Limb (tissue), 2 donors: ENCODE data around the gene TIGD2.
A peak's percentile ranks its signal among the peaks of the same experiment; 100 is the strongest.
"Not testable (repeated sequence)": the region's sequence is repeated elsewhere in the genome, so short reads cannot be mapped to it uniquely, and the experiment has no call there.

Experiments
- DNase-seq, 2 donors: peaks; one replicate each; pipeline ENCODE4 v3.0.0-alpha.2; 2016; ENCODE audit errors: extremely low spot score in 2 of 2

Gene TIGD2

DNA sequence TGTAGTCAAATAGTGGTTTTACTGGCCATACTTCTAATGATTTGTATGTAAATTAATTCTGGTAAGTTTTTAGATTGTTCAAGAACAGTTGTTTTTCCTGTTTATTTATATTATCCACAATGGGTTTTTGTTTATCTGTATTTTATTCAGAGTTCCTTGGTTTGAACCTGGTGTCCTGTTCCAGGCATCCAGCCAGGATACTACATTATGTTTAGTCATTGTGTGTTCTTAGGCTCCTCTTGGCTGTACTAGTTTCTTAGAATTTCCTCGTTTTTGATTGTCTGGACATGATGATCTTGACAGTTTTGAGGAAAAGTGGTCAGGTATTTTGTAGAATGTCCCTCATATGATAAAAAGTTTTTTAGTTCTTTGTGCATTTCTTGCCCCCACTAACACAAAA is 7.8 kb downstream of the TIGD2 start:
- no peak for DNase-seq

DNA sequence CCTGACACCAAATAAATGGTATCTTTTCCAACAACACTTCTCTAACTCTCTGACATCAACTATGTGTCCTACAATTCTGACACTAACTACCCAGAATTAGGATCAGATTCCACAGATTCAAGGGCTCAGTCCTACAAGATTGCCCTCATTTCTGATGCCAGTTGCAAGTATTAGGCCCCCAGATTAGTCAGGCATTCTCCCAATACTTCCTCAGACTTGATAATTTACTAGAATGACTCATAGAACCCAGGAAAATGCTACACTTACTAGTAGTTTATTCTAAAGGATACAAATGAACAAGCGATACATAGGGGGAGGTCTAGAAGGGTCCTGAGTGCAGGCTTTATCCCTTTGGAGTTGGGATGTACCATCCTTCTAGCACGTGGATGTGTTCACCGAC is 8.5 kb downstream of the TIGD2 start:
- DNase-seq, result no peak

DNA sequence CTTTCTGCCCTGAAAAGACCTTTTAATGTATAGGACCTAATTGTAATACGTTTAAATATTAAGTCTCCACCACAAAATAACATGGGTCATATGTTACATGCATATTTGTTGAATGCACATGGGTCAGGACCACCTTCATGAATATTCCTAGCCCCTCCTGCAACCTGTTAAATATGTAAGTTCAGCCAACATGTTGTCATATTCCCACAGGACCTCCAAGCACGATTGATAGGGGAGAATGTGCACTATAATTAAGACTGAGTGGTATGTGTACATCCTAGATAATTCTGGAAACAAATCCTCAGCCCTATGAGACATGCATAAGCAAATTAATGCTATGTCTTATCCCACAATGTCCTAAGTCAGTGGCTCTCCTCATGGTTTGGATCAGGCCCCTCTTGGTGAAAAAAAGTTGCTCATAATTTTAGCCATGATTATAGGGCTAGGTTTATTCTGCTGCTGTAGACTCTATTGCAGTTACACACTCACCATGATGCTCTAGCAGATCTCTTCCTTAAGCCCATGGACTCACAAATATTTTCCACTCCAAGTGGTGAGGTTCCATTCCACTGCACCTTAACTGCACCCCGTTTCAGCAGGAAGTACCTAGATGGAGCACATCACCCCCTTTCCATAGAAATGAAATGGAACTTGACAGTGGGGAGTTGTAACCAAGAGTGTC is 10.2 kb downstream of the TIGD2 start:
- DNase-seq, result no peak

DNA sequence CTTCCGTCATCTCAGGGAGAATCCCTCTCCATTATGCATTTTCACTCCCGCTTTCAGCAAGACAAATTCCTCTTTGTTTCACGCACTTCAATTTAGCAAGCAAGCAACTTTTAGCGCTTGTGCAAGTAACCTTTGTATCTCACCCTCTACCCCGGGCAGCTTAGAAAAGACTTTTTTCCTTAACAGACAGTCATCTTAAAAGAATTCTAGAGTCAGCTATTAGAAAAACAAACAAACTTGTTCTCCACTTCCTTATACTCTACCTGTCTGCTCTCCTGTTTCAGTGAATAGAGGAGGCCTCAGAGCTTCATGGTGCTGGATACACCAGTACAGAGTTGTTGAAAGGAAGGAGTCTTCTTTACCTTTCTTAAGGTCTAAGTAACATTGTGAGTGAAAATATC is 12.1 kb downstream of the TIGD2 start:
- no peak for DNase-seq

DNA sequence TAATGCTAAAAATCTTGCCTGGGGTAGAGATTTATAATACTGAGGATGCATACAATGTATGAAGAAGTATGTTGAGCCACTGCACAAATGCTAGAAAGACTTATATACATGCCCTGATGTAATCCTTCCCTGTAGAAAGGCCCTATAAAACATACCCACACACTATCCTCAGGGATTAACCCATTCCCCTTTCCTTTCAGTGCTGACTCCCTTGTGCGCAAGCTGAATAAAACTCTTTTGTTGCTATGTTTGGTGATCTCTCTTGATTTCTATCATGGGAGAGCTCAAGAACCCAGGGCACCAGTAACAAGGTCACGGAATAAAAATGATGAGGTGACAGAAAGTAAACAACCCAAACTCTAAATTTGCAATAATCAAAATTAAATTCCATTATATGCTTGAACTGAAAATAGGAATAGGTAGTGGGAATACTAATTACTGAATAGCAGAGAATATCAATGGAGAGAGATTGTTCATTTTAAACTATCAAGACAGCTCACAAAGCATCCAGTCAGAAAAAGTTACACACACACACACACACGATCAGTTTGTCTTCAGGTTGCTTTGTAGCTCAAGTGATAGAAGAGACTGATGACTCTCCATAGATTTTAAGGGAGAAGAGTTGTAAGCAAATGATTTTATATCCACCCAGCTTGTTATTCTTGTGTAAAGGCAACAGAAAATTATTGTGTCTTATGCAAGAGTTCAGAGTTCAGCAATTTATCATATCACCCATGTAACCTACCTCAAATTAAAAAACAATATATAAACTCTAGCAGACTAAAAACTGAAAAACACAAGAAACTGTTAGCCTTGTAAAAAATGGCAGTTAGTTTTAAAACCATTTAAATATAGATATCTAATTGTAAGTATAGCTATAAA is 14.8 kb downstream of the TIGD2 start:
- no peak for DNase-seq

DNA sequence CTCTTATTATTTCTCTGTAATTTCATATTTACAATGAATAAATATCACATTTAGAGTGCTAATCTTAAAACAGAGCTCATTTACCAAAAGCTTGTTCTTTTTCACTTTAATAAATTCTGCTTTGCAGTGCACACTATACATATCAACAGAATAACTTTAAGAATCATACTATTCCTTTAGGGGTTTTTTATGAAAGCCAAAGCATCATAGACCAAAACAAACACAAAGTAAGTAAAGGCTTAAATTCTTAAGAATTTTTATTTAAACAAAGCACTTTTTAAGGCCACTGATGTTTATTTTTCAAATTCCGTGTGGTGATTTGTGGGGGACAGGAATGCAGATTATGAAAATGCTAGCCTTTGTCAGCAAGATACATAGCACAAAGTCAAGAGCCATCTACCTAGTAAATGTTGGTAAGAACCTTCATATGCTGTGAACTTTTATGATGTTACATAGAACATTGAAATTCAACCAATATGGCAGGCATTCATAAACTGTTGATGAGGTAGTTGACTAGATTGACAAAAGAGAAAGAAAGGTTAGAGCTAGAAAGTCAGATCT is 17.8 kb downstream of the TIGD2 start:
- no peak for DNase-seq

DNA sequence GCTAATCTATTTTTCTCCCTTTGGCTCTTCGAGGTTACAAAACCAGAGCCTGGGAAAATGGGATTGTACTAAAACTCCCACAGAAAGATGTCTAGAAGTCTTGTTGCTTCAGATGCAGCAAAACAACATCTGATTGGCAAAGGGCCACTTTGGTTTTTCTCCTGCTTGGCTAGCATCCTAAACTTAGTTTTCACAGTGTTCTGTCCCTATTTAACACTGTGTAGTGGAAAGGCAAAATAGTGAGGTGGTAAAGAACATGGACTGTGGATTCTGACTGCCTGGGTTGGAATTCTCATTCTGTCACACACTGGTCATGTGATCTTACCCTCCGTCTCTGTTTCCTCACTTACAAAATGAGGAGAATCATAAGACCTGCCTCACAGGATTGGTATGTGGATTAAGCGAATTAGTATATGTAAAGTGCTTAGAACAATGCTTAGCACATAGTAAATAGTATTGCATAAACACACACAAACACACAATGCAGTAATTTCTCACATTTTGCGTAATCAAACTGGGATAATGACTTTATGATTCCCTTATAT is 23.5 kb downstream of the TIGD2 start:
- DNase-seq, result peak in 1 of 2 donors; percentile 26

DNA sequence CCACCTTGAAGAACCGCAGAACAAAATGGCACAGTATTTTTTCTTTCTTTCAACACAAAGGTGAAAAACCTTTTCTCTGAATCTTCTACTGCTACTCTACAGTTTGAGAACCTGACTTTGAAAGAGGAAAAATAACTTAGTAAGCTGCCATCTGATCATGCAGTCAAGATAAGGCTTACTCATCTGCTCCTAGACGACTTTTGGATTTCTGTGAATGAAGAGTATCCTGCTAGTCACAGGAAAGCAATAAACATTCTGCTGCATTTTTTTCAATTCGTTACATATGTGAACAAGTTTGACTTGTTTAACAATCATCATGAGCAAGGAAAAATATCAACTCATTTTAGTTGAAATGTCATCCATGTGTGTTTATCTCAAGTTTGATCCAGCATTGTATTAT is 25.2 kb downstream of the TIGD2 start:
- DNase-seq, result no peak

DNA sequence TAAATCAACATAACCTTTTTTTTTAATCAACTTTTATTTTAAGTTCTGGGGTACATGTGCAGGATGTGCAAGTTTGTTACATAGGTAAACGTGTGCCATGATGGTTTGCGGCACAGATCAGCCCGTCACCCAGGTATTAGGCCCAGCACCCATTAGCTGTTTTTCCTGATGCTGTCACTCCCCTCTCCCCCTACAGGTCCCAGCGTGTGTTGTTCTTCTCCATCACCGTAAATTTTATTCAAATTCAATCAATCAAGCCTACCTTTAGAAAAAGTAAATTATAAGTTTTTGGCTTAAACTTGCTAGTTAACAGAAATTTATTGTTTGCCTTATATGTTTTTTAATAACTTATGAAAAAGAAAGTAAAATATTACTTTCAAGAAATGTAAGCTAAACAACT is 25.9 kb downstream of the TIGD2 start:
- no peak for DNase-seq

DNA sequence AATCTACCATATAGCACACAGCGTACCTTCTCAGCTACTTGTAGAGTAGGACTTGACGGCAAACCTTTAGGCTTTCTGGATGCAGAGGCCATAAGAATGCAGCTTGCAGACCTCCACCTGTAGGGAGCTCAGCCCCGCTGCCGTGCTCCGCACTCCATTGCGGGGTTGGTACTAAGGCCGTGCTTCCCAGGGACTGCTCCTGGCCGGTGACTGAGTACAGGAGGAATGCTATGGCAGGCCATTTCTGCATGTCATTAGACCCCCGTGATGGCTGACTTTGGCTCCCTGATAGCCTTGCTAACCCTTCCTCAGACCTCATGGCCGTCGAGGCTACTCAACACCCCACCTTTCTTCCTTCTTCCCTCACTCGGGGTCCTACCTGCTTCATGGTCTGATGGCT is 26.4 kb downstream of the TIGD2 start:
- no peak for DNase-seq

DNA sequence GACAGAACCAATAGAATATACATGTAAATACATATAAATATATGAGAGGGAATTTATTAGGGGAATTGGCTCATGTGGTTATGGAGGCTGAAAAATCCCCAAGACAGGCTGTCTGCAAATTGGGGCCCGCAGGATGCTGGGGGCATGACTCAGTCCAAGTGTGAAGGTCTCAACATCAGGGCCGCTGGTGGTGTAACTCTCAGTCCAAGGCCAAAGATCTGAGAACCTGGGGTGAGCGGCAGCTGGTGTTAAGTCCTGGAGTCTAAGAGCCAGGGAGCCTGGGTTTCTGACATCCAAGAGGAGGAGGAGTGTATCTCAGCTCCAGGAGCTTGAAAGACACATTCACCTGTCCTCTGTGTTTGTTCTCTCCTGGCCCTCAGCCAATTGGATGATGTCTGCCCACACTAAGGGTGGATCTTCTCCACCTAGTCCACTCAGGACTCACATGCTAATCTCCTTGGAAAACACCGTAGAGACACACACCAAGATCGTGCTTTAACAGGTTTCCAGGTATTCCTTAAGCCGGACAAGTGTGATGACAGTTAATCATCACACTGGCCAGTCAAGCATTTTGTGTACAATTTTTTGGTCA is 28.9 kb downstream of the TIGD2 start:
- no peak for DNase-seq

DNA sequence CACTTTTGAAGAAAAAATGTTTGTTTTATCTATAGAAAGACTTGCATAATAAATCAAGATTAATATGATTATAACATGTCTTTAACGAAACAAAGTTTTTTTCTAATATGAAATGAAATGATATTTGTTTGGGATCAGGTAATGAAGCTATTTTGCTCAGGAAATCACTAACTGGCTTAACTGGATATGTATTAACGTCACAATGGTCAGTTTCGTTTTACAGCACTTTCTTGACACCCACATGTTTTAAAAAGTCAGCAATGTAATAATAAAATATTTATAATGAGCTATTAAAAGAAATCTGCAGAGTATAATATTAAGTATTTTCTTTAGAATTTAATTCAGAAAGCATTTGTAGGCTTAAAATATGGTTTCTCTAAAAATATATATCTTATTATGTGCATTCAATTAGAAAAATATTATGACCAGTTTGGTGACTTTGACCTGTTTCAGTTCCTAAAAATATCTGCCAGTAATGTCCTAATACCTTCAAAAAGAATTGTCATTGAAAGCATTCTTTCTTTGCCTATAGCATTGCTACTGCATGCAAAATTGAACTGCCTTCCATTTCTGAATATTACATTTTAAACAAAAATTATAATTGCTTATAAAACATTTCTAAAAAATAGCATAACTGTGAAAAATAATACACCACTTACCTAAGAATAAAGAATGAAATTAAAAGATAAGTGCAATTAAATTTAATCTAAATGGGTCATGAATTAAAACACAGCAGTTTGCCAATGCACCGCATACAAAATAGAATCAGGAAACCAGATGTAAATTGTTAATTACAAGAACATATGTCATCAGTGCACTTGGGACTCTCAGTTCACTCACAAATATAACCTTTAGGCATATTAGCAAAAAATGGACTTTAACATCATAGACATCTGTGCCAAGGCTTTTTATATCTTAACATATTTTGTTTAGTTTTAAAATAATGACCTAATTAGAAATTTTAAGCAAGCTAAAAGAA is 31.6 kb downstream of the TIGD2 start:
- no peak for DNase-seq

DNA sequence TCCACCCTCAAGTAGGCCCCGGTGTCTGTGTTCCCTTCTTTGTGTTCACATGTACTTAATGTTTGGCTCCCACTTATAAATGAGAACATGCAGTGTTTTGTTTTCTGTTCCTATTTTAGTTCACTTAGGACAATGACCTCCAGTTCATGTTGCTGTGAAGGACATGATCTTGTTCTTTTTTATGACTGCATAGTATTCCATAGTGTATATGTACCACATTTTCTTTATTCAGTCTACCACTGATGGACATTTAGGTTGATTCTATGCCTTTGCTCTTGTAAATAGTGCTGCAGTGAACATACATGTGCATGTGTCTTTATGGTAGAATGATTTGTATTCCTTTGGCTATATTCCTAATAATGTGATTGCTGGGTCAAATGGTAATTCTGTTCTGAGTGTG is 33.3 kb downstream of the TIGD2 start:
- DNase-seq, result not testable (repeated sequence)

DNA sequence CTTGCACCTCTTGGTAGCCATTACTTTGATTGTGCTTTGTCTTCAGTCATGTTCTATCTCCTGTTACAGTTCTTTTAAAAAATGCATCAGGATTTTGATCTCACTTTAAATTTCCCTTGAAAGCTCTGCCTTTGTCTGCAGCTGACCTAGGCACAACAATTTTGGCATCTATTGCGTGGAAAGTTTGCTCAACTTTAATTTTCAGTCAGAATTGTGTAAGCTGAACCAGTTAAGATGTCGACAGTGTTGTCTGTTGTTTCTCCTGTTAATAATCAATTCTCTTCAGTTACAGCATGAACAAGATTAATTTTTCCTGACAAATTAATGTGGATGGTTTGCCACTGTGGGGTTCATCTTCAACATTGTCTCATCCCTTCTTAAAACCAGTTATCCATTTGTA is 34.9 kb downstream of the TIGD2 start:
- no peak for DNase-seq

DNA sequence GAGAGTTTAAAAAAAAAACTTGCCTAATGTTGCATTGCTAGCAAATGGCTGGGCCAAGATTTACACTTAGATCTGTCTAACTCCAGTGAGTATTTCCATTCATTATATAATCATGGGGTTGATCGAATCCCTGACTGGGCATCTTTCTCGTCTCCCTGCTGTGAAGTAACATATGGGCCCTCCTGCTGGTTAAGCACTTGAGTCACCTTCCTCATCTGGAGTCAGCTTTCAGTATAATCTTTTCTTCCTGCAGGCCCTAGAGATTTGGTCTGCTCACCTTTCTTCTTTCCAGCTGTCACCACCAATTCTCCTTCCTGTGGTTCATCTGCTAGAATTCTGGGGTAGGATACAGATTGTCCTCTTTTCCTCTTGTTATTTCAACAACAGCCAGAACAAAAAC is 41.6 kb downstream of the TIGD2 start:
- no peak for DNase-seq

DNA sequence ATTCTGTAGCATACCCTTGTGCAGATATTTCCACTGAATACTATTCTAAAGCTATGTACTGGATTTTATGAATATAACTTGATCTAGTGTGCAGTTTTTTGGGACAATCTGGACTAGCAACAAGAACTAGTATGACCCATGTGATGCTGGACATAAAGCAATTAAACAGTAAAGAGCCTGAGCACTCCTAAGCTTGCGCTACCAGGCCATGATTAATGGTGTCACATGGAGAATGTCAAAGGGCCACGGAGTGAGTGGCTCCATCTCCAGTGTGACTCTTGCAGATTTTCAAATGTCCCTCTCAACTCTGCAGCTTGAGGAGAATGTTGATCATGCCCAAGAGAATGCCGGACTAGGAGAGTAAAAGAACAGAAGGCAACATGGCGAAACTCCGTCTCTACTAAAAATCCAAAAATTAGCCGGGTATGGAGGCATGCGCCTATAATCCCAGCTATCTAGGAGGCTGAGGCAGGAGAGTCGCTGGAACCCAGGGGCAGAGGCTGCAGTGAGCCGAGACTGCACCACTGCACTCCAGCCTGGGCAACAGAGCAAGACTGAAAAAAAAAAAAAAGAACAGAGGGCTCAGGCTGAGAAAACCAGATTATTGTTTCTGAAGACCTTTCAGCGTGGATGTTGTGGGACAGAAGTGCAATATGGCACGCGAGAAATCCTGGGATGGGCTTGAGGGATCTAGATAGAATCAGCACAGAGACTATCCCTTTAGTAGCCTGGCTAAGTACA is 45.0 kb downstream of the TIGD2 start:
- no peak for DNase-seq

DNA sequence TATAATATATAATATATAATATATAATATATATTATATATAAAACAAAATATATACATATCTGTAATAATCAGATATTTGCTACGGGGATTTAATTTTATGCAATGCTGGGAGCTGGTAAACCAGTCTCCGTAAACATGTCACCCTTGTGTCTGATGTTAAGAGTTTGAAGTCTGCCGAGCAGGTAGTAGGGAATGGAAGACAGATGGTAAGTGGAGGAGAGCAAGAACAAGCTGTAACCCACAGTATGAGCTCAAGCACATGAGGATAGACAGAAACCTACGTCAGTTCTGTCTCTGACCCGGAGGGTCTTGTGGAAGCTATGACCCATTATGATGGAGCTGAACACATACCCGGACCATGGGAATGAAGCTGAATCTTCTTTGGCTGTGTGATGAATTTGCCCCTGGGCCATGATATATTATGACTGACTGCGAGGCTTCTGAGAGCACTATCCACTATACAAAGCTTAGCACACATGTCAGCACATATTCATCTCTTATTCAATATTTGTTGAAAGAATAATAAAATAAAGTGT is 46.2 kb downstream of the TIGD2 start:
- DNase-seq, result no peak

DNA sequence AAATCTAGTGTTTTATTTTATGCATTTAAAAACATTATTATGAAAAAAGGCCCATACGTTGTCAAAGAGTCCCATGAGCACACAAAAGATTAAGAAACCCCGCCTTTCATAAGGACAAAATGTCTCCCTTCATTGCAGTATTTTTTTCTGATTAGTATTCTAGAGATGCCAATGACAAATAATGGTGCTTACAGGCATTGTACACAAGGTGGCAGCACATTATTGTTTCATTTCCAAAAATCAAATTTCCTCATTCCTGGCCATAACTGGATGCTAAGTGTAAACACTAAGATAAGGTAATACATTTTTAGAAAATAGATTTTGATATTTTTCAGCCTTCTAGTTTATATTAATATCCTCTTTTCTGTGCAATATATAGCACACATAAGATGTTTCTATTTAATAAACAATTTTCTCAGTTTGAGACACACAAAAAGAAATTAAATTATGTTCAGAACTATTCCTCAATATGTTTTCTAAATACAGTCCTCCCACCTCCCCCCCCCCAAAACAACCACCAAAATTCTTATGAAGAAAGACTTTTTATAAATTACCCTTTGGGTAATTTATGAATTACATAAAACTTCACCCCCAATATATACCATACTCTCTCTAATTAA is 47.7 kb downstream of the TIGD2 start:
- DNase-seq, result peak in 1 of 2 donors; percentile 65

DNA sequence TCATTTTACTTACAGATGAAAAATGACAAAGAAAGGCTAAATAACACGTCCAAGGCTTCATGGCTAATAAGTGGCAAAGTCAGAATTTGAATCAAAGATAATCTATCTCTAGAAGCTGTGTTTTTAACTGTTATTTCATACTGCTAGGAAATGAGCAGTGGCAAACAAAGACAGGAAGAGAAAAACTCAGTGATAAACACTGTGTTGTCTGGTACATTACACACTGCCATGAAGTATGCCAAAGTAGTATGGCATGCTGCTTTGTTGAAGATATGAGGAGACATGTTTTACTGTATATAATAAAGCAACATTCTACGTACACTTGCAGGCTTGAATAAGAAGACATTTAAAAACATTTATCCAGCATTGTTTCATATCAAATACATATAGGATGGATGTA is 49.5 kb downstream of the TIGD2 start:
- DNase-seq, result no peak
